Activated CD4-positive, alpha-beta T cell treated with anti-CD3 and anti-CD28 coated beads, Interleukin-2, Interleukin-6, amounts not matched to agents 100 ng/mL and 50 ng/mL, durations not matched to agents 16 hours and 8 hours (primary cell): ENCODE data around the gene BBS2.
A peak's percentile ranks its signal among the peaks of the same experiment; 100 is the strongest.

Experiments
- DNase-seq: peaks from one replicate; pipeline ENCODE4 v3.0.0-alpha.2; 2020

The BBS2 gene

GRCh38 chr16:56519459-56520250 is at the start of gene BBS2:
Gene BBS2, minus strand, starts transcription at chr16:56520024. Its CDS starts 162 bp downstream, at chr16:56519862.
- peak; percentile 94 for DNase-seq

- no peak for DNase-seq
Measured at GRCh38 chr16:56564793-56565477, 45.1 kb upstream of the BBS2 start, which contains the start of gene MT4. Gene MT4, plus strand, starts transcription at chr16:56565073. Its CDS starts 56 bp downstream, at chr16:56565129.

- no peak for DNase-seq
Measured at GRCh38 chr16:56561126-56561525, 41.3 kb upstream of the BBS2 start.

- no peak for DNase-seq
Measured at GRCh38 chr16:56560447-56560846, 40.6 kb upstream of the BBS2 start.

- no peak for DNase-seq
Measured at GRCh38 chr16:56559109-56559508, 39.3 kb upstream of the BBS2 start.

GRCh38 chr16:56558024-56558747 is 38.4 kb upstream of the BBS2 start:
- no peak for DNase-seq

GRCh38 chr16:56554441-56554840 is 34.6 kb upstream of the BBS2 start:
- DNase-seq: no peak

GRCh38 chr16:56551796-56552738 is 32.2 kb upstream of the BBS2 start:
- no peak for DNase-seq

- DNase-seq: peak; percentile 6
Measured at GRCh38 chr16:56549744-56550385, 30.0 kb upstream of the BBS2 start.

- DNase-seq: no peak
Measured at GRCh38 chr16:56549161-56549560, 29.3 kb upstream of the BBS2 start.

- DNase-seq: no peak
Measured at GRCh38 chr16:56547949-56548567, 28.2 kb upstream of the BBS2 start.

- DNase-seq: no peak
Measured at GRCh38 chr16:56547120-56547948, 27.5 kb upstream of the BBS2 start.

GRCh38 chr16:56542039-56542438 is 22.2 kb upstream of the BBS2 start:
- DNase-seq: no peak

GRCh38 chr16:56539656-56540055 is 19.8 kb upstream of the BBS2 start:
- DNase-seq: no peak

- no peak for DNase-seq
Measured at GRCh38 chr16:56538331-56538730, 18.5 kb upstream of the BBS2 start.

GRCh38 chr16:56534847-56535383 is 15.1 kb upstream of the BBS2 start:
- DNase-seq: no peak

GRCh38 chr16:56532714-56533113 is 12.9 kb upstream of the BBS2 start:
- no peak for DNase-seq

- no peak for DNase-seq
Measured at GRCh38 chr16:56530872-56531271, 11.0 kb upstream of the BBS2 start.

- DNase-seq: no peak
Measured at GRCh38 chr16:56525236-56525635, 5.4 kb upstream of the BBS2 start.

GRCh38 chr16:56520251-56520577 is 390 bp upstream of the BBS2 start:
- no peak for DNase-seq
